Measurements from ENCODE around the gene VAMP4.

The VAMP4 gene

GRCh38 chr1:171653796-171654195 lies 88.1 kb downstream of the VAMP4 start:
- H3K4me3 ChIP-seq (ENCODE audit: low read depth, low read length) = no peak overlapping the region

- no peak within 1 kb of the TSS for H3K4me3 ChIP-seq (ENCODE audit: low read depth, low read length)
Observed at GRCh38 chr1:171652234-171652822, 89.5 kb downstream of the VAMP4 start, which contains the start of gene MYOC. Gene MYOC, minus strand, starts transcription at chr1:171652688. Its CDS starts 77 bp downstream, at chr1:171652611.

Data from iPS-11a (cell line).